Ascending aorta (tissue), 2 donors: Measurements from ENCODE around the gene FMN1. TPM values are rescaled to one million over a fixed set of nuclear protein-coding genes. Genes with fewer than 3 reads are reported as not detected.

ENCODE experiments used
- DNase-seq, 2 donors: peaks; one replicate each; pipeline ENCODE4 v3.0.0-alpha.2; 2019; ENCODE audit warnings: low spot score in 2 of 2
- H3K27ac ChIP-seq, 2 donors: fragments of 200-600 bp; sonication (generic); one replicate each; pipeline ENCODE4 v1.5.1; 2016 to 2017; ENCODE audit warnings: mild to moderate bottlenecking in 1 of 2
- H3K27me3 ChIP-seq: fragments of 200-600 bp; sonication (generic); one replicate; pipeline ENCODE4 v1.5.1; 2017
- H3K36me3 ChIP-seq, 2 donors: fragments of 200-600 bp; sonication (generic); one replicate each; pipeline ENCODE4 v1.5.1; 2016
- H3K4me1 ChIP-seq, 2 donors: fragments of 200-600 bp; sonication (generic); one replicate each; pipeline ENCODE4 v1.5.1; 2016 to 2017; ENCODE audit warnings: mild to moderate bottlenecking in 1 of 2
- H3K4me3 ChIP-seq, 2 donors: fragments of 200-600 bp; sonication (generic); one replicate each; pipeline ENCODE4 v1.5.1; 2016 to 2017; ENCODE audit warnings: mild to moderate bottlenecking in 1 of 2
- H3K9me3 ChIP-seq, 2 donors: fragments of 200-600 bp; sonication (generic); one replicate each; pipeline ENCODE4 v1.5.1; 2016
- CTCF ChIP-seq, 3 experiments: fragments of 200-600 bp in 2 of 3; fragments of 450-650 bp in 1 of 3; sonication (generic) in 2 of 3; IDR thresholded peaks; one replicate each; pipeline ENCODE4 v1.5.1; 2016 to 2019; ENCODE audit warnings: antibody characterized with exemption in 3 of 3, mild to moderate bottlenecking in 1 of 3, moderate library complexity in 1 of 3
- intact Hi-C: fragments of 100-400 bp; cut with DNase I; formaldehyde crosslinking; loops from one replicate; pipeline ENCODE4 v1.15.1; 2023
- total RNA-seq: library from RNA; depleted of rRNA; stranded (reverse); fragments of >200 nt; gene quantifications from one replicate; pipeline ENCODE4 v1.1.0, GENCODE V29; 2016

FMN1 gene
- total RNA-seq, 1 donor from 2014 or later, result 4.3 TPM

GRCh38 chr15:32722136-32722535 lies 472.4 kb downstream of the FMN1 start:
- Histone ChIP-seq H3K27ac (no peak overlapping the region), H3K27me3 (peaks cover 6% of the 10 kb centered on the region), H3K36me3 (no peaks in the 10 kb centered on the region), H3K4me1 (peaks cover 0 to 3% of the 10 kb centered on the region in 2 donors), H3K9me3 (no peaks in the 10 kb centered on the region), H3K4me3 (no peak overlapping the region)
- no peak for TF ChIP-seq CTCF (IDR thresholded peaks at IDR 0.05)
- DNase-seq, result no peak
- intact Hi-C loops, result no loop called here

GRCh38 chr15:32721596-32721995 lies 472.9 kb downstream of the FMN1 start:
- DNase-seq, result no peak
- Histone ChIP-seq H3K27me3 (peaks cover 6% of the 10 kb centered on the region), H3K4me3 (no peak overlapping the region), H3K9me3 (no peaks in the 10 kb centered on the region), H3K27ac (no peak overlapping the region), H3K36me3 (no peaks in the 10 kb centered on the region), H3K4me1 (peaks cover 0 to 3% of the 10 kb centered on the region in 2 donors)
- intact Hi-C loops, result no loop called here
- TF ChIP-seq CTCF (IDR thresholded peaks at IDR 0.05), result no peak

- peaks cover 0 to 3% of the 10 kb centered on the region in 2 donors for H3K4me1 ChIP-seq
- TF ChIP-seq CTCF (IDR thresholded peaks at IDR 0.05), result no peak
- intact Hi-C loops, result no loop called here
- no peaks in the 10 kb centered on the region for H3K36me3 ChIP-seq
- no peaks in the 10 kb centered on the region for H3K9me3 ChIP-seq
- H3K27me3 ChIP-seq, result peaks cover 16% of the 10 kb centered on the region
- H3K4me3 ChIP-seq, result peak overlapping the region; percentile 50
- H3K27ac ChIP-seq, result no peak overlapping the region
- no peak for DNase-seq
Observed at GRCh38 chr15:32718821-32719716, 475.4 kb downstream of the FMN1 start.

- peak overlapping the region; percentile 50 for H3K4me3 ChIP-seq
- TF ChIP-seq CTCF (IDR thresholded peaks at IDR 0.05), result no peak
- peaks cover 0 to 3% of the 10 kb centered on the region in 2 donors for H3K4me1 ChIP-seq
- intact Hi-C loops, result no loop called here
- no peaks in the 10 kb centered on the region for H3K9me3 ChIP-seq
- no peaks in the 10 kb centered on the region for H3K36me3 ChIP-seq
- no peak overlapping the region for H3K27ac ChIP-seq
- peaks cover 16% of the 10 kb centered on the region for H3K27me3 ChIP-seq
- DNase-seq, result no peak
Observed at GRCh38 chr15:32718227-32718820, 476.2 kb downstream of the FMN1 start.

DNA sequence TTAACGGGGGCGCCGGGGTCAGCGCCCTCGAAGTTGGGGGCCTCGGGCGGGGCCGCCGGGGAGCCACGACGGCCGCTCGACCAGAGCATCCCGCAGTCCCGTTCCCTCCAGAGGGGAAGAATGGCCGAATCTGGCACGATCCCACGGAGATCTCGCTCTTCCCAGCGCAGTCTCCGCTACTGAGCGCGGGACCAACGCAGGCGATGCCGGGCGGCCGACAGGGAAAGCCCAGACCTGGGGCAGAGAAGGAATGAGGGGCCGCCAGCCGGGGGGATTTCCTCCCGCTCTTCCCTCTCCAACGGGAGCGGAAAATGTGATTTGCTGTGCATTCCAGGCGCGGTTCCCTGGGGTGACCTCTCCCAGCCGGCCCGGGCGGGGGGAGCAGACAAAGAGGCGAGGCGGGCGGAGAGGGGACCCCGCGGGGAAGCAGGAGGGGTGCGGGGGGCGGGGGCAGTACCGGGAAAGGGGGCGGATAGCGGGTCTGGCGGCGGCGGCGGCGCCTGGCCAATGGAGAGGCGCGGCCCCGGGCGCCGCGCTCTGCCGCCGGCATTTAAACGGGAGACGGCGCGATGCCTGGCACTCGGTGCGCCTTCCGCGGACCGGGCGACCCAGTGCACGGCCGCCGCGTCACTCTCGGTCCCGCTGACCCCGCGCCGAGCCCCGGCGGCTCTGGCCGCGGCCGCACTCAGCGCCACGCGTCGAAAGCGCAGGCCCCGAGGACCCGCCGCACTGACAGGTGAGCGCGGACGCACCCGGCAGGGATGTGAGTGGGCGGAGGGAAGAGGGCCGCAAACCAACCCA lies 476.9 kb downstream of the FMN1 start, which contains the start of gene GREM1:
GREM1 (plus strand) TSS at position 579 of the 801 bp plus-strand sequence. CDS start 12,687 bp downstream, outside the sequence.
- Histone ChIP-seq H3K4me3 (peak within 1 kb of the TSS; percentile 50), H3K27me3 (peaks cover 16% of the 10 kb centered on the region), H3K27ac (no peak within 1 kb of the TSS), H3K9me3 (no peaks in the 10 kb centered on the region), H3K4me1 (peaks cover 0 to 3% of the 10 kb centered on the region in 2 donors), H3K36me3 (no peaks in the 10 kb centered on the region)
- no peak for DNase-seq
- intact Hi-C loops, result no loop called here
- no peak for TF ChIP-seq CTCF (IDR thresholded peaks at IDR 0.05)
